ENCODE measurements around the gene AKT1.

The AKT1 gene

GRCh38 chr14:104784846-104785707 lies 10.5 kb downstream of the AKT1 start:
- DNase-seq: no peak

- DNase-seq: no peak
These were observed 11.4 kb downstream of the AKT1 start for GRCh38 chr14:104784218-104784568.

- DNase-seq: no peak
These were observed 11.9 kb downstream of the AKT1 start for GRCh38 chr14:104783484-104784217.

GRCh38 chr14:104782808-104783139 lies 12.8 kb downstream of the AKT1 start:
- DNase-seq: no peak

- no peak for DNase-seq
These were observed 13.3 kb downstream of the AKT1 start for GRCh38 chr14:104782086-104782807.

GRCh38 chr14:104781271-104782077 lies 14.1 kb downstream of the AKT1 start:
- no peak for DNase-seq

- DNase-seq: no peak
These were observed 15.0 kb downstream of the AKT1 start for GRCh38 chr14:104780513-104781030.

- no peak for DNase-seq
These were observed 15.6 kb downstream of the AKT1 start for GRCh38 chr14:104779776-104780512.

- DNase-seq: no peak
These were observed 16.7 kb downstream of the AKT1 start for GRCh38 chr14:104778694-104779331.

- no peak for DNase-seq
These were observed 17.7 kb downstream of the AKT1 start for GRCh38 chr14:104777808-104778249.

GRCh38 chr14:104776961-104777807 lies 18.4 kb downstream of the AKT1 start:
- no peak for DNase-seq

- no peak for DNase-seq
These were observed 19.1 kb downstream of the AKT1 start for GRCh38 chr14:104776481-104776880.

GRCh38 chr14:104775073-104775489 lies 20.5 kb downstream of the AKT1 start:
- DNase-seq: no peak

GRCh38 chr14:104774453-104775072 lies 21.0 kb downstream of the AKT1 start:
- DNase-seq: no peak

GRCh38 chr14:104773505-104774452 lies 21.8 kb downstream of the AKT1 start:
- DNase-seq: no peak

- no peak for DNase-seq
These were observed 22.6 kb downstream of the AKT1 start for GRCh38 chr14:104772707-104773504.

- no peak for DNase-seq
These were observed 23.4 kb downstream of the AKT1 start for GRCh38 chr14:104771918-104772706.
